Liver (tissue), 3 donors: Measurements from ENCODE around the gene CDKN1B.

Source experiments
- EGR1 ChIP-seq, 2 donors: IDR thresholded peaks; 2 replicates each; pipeline ENCODE4 v1.6.1; 2016 to 2018; ENCODE audit warnings: antibody characterized with exemption in 2 of 2, low read depth in 2 of 2
- RAD21 ChIP-seq, 2 donors: IDR thresholded peaks; 2 replicates each; pipeline ENCODE4 v1.6.1; 2016; ENCODE audit warnings: antibody characterized with exemption in 2 of 2, mild to moderate bottlenecking in 2 of 2
- RXRA ChIP-seq, 2 donors: IDR thresholded peaks; 2 replicates each; pipeline ENCODE4 v1.6.1; 2017 to 2018; ENCODE audit warnings: antibody characterized with exemption in 2 of 2, mild to moderate bottlenecking in 1 of 2
- YY1 ChIP-seq: IDR thresholded peaks from 2 replicates; pipeline ENCODE4 v1.6.1; 2016; ENCODE audit warnings: antibody characterized with exemption, mild to moderate bottlenecking
- TF ChIP-seq, protein P1 (sequence below): fragments of 150-350 bp; IDR thresholded peaks from 2 replicates; pipeline ENCODE4 v1.5.1; 2017; ENCODE audit warnings: improper control_type of control experiment, low read depth, low read length; ENCODE audit not compliant: missing input control
- TF ChIP-seq, protein P2 (sequence below): IDR thresholded peaks from 2 replicates; pipeline ENCODE4 v1.6.1; 2016; ENCODE audit warnings: antibody characterized with exemption
- TF ChIP-seq, protein P3 (sequence below): IDR thresholded peaks from 2 replicates; pipeline ENCODE4 v1.6.1; 2016; ENCODE audit warnings: antibody characterized with exemption
- TF ChIP-seq, protein P4 (sequence below): IDR thresholded peaks from 2 replicates; pipeline ENCODE4 v1.6.1; 2016; ENCODE audit warnings: antibody characterized with exemption, mild to moderate bottlenecking
- TF ChIP-seq, protein P5 (sequence below): IDR thresholded peaks from 2 replicates; pipeline ENCODE4 v1.6.1; 2016; ENCODE audit warnings: antibody characterized with exemption
- donor health status: healthy.
- donor health status: healthy.

DNA sequence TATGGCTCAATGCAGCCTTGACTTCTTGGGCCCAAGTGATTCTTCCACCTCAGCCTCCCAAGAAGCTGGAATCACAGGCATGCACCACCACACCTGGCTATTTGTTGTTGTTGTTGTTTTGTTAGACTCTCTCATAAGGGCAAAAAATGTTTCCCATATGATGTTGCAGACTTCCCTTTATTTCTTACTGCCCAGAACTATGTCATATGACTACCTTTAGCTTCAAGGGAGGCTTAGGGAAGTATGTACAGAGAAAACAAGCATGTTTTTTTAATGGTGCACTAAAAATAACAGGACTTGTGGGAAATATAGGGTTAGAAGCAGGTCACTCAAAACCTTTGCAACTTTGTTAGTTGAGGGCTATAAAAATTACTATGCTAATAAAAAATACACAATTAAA lies 16.9 kb upstream of the CDKN1B start:
- TF ChIP-seq EGR1 (IDR thresholded peaks at IDR 0.05; ENCODE audit: low read depth in 2 of 2): no peak
- no peak for TF ChIP-seq RXRA (IDR thresholded peaks at IDR 0.05)
- TF ChIP-seq, protein P1, sequence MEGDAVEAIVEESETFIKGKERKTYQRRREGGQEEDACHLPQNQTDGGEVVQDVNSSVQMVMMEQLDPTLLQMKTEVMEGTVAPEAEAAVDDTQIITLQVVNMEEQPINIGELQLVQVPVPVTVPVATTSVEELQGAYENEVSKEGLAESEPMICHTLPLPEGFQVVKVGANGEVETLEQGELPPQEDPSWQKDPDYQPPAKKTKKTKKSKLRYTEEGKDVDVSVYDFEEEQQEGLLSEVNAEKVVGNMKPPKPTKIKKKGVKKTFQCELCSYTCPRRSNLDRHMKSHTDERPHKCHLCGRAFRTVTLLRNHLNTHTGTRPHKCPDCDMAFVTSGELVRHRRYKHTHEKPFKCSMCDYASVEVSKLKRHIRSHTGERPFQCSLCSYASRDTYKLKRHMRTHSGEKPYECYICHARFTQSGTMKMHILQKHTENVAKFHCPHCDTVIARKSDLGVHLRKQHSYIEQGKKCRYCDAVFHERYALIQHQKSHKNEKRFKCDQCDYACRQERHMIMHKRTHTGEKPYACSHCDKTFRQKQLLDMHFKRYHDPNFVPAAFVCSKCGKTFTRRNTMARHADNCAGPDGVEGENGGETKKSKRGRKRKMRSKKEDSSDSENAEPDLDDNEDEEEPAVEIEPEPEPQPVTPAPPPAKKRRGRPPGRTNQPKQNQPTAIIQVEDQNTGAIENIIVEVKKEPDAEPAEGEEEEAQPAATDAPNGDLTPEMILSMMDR: no peak
- TF ChIP-seq, protein P2, sequence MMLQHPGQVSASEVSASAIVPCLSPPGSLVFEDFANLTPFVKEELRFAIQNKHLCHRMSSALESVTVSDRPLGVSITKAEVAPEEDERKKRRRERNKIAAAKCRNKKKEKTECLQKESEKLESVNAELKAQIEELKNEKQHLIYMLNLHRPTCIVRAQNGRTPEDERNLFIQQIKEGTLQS: no peak
- TF ChIP-seq, protein P3, sequence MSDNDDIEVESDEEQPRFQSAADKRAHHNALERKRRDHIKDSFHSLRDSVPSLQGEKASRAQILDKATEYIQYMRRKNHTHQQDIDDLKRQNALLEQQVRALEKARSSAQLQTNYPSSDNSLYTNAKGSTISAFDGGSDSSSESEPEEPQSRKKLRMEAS: no peak
- TF ChIP-seq, protein P4, sequence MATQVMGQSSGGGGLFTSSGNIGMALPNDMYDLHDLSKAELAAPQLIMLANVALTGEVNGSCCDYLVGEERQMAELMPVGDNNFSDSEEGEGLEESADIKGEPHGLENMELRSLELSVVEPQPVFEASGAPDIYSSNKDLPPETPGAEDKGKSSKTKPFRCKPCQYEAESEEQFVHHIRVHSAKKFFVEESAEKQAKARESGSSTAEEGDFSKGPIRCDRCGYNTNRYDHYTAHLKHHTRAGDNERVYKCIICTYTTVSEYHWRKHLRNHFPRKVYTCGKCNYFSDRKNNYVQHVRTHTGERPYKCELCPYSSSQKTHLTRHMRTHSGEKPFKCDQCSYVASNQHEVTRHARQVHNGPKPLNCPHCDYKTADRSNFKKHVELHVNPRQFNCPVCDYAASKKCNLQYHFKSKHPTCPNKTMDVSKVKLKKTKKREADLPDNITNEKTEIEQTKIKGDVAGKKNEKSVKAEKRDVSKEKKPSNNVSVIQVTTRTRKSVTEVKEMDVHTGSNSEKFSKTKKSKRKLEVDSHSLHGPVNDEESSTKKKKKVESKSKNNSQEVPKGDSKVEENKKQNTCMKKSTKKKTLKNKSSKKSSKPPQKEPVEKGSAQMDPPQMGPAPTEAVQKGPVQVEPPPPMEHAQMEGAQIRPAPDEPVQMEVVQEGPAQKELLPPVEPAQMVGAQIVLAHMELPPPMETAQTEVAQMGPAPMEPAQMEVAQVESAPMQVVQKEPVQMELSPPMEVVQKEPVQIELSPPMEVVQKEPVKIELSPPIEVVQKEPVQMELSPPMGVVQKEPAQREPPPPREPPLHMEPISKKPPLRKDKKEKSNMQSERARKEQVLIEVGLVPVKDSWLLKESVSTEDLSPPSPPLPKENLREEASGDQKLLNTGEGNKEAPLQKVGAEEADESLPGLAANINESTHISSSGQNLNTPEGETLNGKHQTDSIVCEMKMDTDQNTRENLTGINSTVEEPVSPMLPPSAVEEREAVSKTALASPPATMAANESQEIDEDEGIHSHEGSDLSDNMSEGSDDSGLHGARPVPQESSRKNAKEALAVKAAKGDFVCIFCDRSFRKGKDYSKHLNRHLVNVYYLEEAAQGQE: no peak
- TF ChIP-seq, protein P5, sequence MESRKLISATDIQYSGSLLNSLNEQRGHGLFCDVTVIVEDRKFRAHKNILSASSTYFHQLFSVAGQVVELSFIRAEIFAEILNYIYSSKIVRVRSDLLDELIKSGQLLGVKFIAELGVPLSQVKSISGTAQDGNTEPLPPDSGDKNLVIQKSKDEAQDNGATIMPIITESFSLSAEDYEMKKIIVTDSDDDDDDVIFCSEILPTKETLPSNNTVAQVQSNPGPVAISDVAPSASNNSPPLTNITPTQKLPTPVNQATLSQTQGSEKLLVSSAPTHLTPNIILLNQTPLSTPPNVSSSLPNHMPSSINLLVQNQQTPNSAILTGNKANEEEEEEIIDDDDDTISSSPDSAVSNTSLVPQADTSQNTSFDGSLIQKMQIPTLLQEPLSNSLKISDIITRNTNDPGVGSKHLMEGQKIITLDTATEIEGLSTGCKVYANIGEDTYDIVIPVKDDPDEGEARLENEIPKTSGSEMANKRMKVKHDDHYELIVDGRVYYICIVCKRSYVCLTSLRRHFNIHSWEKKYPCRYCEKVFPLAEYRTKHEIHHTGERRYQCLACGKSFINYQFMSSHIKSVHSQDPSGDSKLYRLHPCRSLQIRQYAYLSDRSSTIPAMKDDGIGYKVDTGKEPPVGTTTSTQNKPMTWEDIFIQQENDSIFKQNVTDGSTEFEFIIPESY: no peak
- no peak for TF ChIP-seq YY1
- no peak for TF ChIP-seq RAD21 (IDR thresholded peaks at IDR 0.05)
